Ovary (tissue), 3 donors: ENCODE measurements around the gene RFX3.

Experiments used
- CTCF ChIP-seq, 3 donors: fragments of 450-650 bp in 2 of 3; fragments of 200-600 bp in 1 of 3; IDR thresholded peaks; one replicate each; pipeline versions ENCODE4 v1.5.1 to v1.8.0; 2016 to 2022; ENCODE audit warnings: antibody characterized with exemption in 3 of 3, mild to moderate bottlenecking in 1 of 3
- EP300 ChIP-seq: sonication (generic); formaldehyde crosslinking; IDR thresholded peaks from one replicate; pipeline ENCODE4 v1.6.1; 2017; ENCODE audit warnings: antibody characterized with exemption
- POLR2A ChIP-seq: fragments of 450-650 bp; IDR thresholded peaks from one replicate; pipeline ENCODE4 v1.6.1; 2017; ENCODE audit warnings: antibody characterized with exemption, mild to moderate bottlenecking, moderate library complexity
- donor health status: DM: no; HTN: no; CAD: no.

GRCh38 chr9:3514786-3515185 is 11.0 kb downstream of the RFX3 start:
- TF ChIP-seq CTCF (IDR thresholded peaks at IDR 0.05) = no peak
- TF ChIP-seq POLR2A = no peak
- no peak for TF ChIP-seq EP300
